Measurements from ENCODE around the gene SLC66A3.

Gene SLC66A3

GRCh38 chr2:11134349-11134748 is 20.9 kb upstream of the SLC66A3 start:
- DNase-seq (ENCODE audit: low read depth, low spot score) = no peak

GRCh38 chr2:11140492-11140891 is 14.8 kb upstream of the SLC66A3 start:
- DNase-seq (ENCODE audit: low read depth, low spot score) = no peak

DNA sequence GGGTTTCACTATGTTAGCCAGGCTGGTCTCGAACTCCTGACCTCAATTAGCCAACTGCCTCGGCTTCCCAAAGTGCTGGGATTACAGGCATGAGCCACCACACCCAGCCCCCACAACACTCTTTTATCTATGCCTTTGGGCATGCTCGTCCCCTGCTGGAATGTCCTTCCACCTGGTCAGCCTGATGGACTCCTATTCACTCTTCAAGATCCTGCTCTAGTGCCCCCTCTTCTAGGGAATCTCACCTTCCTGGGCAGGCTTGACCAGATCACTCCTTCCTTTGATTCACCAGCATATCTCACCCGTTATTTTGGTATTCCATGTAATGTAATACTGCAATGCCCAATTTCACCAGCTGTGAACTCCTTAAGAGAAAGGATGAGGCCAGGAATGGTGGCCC is 13.9 kb upstream of the SLC66A3 start:
- no peak for DNase-seq (ENCODE audit: low read depth, low spot score)

DNA sequence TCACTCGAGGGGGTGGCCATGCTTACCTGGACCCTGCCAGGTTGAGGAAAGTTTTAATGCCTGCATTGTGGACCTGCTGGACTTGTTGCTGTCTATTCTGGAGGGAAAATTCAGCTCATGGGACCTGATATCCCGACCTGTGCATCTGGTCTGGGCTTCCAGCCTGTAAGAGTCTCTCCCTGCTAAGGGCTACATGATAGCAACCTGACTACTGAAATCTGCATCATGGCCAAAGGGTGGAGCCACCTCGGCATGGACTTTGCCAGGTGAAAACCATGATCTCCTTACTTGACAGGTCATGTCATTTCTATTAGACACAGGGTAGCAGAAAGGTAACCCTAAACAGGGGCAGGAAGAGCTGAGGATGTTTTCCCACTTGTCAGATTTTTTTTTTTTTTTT is 12.9 kb upstream of the SLC66A3 start:
- no peak for DNase-seq (ENCODE audit: low read depth, low spot score)

GRCh38 chr2:11142987-11143386 is 12.3 kb upstream of the SLC66A3 start:
- no peak for DNase-seq (ENCODE audit: low read depth, low spot score)

DNA sequence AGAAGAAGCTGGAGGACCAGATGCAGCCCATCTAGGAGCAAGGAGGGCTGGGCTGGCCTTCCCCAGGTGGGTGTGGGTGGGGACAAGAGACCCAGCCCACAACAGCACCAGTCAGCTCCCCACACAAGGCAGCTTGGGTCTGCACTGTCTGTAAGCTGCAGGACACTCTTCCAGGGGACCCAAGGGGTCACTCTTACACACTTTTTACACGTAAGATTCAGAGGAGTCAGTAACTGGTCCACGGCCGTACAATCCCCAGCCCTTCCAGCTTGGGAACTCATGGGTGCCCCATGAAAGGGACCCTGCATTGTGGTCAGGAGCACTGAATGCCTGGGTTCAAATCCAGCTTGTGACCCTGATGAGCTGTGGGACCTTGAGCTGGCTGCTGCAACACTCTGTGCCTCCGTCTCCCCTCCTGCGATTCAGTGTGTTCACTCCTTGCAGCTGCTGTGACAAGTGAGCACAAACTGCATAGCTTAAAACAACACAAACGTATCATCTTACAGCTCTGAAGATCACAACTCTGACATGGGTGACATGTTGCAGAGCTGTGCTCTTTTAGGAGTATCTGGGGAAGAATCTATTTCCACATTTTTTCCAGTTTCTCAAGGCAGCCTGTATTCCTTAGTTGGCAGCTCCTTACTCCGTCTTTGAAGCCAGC is 11.1 kb upstream of the SLC66A3 start:
- no peak for DNase-seq (ENCODE audit: low read depth, low spot score)

DNA sequence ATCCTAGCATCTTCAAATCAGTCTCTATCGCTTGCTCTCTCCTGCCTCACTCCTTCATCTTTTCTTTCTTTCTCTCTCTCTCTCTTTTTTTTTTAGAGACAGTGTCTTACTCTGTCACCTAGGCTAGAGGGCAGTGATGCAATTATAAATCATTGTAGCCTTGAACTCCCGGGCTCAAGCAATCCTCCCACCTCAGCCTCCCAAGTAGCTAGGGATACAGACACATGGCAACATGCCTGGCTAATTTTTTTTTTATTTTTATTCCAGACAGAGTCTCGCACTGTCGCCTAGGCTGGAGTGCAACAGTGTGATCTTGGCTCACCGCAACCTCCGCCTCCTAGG is 10.6 kb upstream of the SLC66A3 start:
- no peak for DNase-seq (ENCODE audit: low read depth, low spot score)

- no peak for DNase-seq (ENCODE audit: low read depth, low spot score)
These were observed 9.9 kb upstream of the SLC66A3 start for GRCh38 chr2:11145350-11145749.

- no peak for DNase-seq (ENCODE audit: low read depth, low spot score)
These were observed 9.2 kb upstream of the SLC66A3 start for GRCh38 chr2:11146076-11146475.

DNA sequence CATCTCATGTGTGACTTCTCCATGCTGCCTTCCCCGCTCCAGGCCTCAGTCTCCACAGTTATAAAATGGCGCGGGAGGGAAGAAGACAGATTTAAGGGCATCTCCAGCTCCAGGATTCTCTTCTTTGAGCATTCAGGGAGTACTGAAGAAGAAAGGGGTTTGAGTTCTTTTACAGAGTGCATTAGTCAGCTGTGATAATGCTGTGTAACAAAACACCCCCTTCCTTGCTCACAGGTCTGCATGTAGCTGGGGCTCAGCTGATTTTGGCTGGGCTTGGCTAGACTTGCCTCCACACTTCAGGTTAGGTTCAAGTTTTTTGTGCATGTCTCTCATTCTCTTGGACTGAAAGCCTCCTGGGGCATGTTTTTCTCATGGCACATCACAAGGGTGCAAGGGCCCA is 8.0 kb upstream of the SLC66A3 start:
- DNase-seq (ENCODE audit: low read depth, low spot score) = no peak

DNA sequence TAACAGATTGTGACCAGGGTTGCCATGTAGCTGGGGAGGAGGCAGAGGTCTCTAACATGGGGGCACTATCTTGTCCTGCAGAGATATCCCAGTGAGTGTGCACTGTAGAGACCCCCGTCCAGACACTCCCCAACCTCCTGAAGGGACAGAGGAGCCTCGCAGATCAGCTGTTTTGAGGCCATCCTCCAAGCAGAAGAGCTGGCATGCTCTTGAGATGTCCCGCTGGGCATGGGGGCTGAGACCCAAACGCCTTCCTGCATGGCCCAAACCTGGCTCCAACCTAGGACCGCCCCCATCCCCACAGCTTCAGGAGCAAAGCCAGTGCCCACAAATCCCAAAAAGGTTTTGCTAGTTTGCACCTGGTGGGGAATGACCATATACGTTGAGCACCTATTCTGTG is 2.7 kb upstream of the SLC66A3 start:
- DNase-seq (ENCODE audit: low read depth, low spot score) = no peak

- no peak for DNase-seq (ENCODE audit: low read depth, low spot score)
These were observed 998 bp upstream of the SLC66A3 start for GRCh38 chr2:11154016-11154922.

- peak; percentile 17 for DNase-seq (ENCODE audit: low read depth, low spot score)
These were observed 315 bp upstream of the SLC66A3 start for GRCh38 chr2:11154923-11155380.

DNA sequence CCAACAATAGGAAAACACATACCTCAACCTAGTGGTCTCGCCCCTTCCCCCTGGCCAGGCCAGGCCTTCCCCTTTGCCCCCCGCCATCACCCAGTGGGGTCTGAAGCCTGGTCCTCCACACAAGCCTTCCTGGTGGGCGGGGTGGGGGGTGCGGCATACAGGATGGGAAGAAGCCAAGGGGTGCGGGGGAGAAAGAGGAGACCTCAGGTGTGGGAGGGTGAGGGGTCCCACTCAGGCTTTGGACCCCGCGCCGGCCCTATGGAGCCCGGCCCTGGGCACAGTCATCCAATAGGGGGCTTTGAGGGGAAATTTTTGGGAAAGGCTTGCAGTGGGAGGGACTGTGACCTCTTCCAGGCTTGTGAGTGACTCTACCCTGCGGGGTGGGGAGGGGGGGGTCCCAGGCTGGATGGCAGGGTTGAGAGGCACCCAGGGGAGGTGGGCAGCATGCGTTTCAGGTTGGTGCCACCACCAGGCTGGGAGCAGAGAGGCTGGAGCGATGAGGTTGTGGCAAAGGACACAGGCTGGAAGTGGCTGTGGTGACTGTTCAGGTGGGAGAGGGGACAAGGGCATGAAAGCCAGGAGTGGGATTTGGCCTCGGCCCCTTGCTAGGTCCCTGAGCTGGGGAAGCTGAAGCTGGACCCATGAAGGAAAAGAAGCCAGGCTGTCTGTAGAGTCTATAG is 1.3 kb downstream of the SLC66A3 start:
- DNase-seq (ENCODE audit: low read depth, low spot score) = no peak

DNA sequence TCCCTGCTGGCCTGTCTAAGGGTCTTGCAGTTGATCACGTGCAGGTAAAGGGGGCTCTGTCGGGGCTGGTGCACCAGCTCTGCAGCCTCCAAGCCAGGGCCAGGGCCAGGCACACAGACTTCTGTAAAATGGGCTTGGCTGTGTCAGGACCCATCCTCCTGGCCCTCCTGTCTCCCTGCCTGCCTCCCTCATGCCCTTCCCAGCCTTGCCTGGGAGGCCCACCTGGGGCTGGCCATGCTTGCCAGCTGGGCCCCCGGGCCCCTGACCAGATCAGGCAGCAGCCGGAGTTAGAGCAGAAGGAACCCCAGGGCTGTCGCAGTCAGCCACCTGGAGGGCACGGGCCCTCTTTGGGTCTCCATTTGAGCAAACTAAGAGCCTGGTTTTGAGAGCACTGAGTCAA is 2.0 kb downstream of the SLC66A3 start:
- no peak for DNase-seq (ENCODE audit: low read depth, low spot score)

- DNase-seq (ENCODE audit: low read depth, low spot score) = no peak
These were observed 2.5 kb downstream of the SLC66A3 start for GRCh38 chr2:11157731-11158130.

DNA sequence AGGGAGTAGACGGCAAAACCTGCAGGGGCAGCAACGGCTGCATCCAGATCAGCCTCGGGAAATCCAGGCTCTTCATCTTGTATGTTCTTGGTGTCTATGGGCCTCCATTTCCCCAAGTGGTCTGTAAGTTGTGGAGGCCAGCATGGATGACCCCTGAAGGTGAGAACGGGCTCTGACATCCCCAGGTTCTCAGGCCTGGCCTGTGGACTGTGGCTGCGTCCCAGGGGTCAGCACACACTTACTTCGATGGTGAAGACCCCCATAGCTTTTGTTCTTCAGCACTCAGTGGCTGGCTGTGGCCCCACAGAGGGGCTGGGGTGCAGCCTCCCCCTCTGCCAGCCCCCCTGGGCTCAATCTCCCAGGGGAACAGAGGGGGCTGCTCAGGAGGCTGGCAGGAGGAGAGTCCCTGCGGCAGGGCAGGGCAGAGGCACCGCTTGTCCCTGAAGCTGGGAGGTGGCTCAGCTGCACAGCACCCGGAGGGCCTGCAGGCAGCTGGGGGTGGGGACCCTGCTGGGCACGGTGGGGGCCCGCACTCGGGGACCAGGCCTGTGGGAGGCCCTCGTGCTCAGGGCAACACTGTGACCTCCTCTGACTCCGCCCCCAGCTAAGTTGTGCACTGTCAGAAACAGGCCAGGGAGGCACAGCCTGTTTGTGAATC is 3.8 kb downstream of the SLC66A3 start:
- DNase-seq (ENCODE audit: low read depth, low spot score) = no peak

- DNase-seq (ENCODE audit: low read depth, low spot score) = no peak
These were observed 4.4 kb downstream of the SLC66A3 start for GRCh38 chr2:11159574-11160170.

DNA sequence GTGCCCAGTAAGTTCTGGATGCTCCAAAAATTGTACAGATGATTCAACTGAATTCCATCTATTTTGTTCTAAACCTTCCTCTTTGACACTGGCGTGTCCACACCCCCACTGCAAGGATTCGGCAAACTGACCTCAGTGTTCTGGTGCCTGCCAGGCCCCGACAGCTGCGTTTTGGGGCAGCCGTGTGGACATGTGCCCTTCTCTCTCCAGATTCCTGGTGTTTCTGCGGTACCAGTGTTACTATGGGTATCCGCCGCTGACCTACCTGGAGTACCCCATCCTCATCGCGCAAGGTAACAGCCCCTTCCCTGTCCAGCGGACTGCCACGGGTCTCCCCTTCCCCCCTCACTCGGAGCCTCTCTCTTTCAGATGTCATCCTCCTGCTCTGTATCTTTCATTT is 5.0 kb downstream of the SLC66A3 start:
- no peak for DNase-seq (ENCODE audit: low read depth, low spot score)

GRCh38 chr2:11160731-11161455 is 5.6 kb downstream of the SLC66A3 start:
- DNase-seq (ENCODE audit: low read depth, low spot score) = no peak

DNA sequence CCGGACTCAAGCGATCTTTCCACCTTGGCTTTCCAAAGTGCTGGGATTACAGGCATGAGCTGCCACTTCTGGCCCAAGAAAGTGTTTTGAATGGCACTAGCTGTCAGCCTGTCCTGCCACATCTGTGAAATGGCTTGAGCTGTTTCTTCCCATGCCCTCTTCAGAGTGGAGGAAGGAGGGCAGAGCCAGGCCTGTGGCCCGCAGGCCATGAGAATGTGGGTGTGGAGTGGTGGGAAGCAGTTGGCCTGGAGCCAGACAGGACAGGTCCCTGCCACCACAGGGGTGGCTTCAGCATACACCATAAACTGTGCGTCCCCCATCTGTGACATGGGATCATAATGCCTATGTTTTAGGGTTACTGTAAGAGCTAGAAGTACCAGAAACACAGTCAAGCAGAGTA is 6.5 kb downstream of the SLC66A3 start:
- DNase-seq (ENCODE audit: low read depth, low spot score) = no peak

All from iPS DF 19.7 (cell line).